Hematopoietic multipotent progenitor cell treated with erythropoietin and hydrocortisone succinate and interleukin-3 and kit ligand, for 8 days (in vitro differentiated cells): ENCODE data around the gene UVSSA.

ENCODE experiments used
- DNase-seq: peaks from one replicate; pipeline ENCODE4 v3.0.0-alpha.2; 2015

UVSSA gene

GRCh38 chr4:1398681-1399507 lies 51.9 kb downstream of the UVSSA start:
- no peak for DNase-seq

DNA sequence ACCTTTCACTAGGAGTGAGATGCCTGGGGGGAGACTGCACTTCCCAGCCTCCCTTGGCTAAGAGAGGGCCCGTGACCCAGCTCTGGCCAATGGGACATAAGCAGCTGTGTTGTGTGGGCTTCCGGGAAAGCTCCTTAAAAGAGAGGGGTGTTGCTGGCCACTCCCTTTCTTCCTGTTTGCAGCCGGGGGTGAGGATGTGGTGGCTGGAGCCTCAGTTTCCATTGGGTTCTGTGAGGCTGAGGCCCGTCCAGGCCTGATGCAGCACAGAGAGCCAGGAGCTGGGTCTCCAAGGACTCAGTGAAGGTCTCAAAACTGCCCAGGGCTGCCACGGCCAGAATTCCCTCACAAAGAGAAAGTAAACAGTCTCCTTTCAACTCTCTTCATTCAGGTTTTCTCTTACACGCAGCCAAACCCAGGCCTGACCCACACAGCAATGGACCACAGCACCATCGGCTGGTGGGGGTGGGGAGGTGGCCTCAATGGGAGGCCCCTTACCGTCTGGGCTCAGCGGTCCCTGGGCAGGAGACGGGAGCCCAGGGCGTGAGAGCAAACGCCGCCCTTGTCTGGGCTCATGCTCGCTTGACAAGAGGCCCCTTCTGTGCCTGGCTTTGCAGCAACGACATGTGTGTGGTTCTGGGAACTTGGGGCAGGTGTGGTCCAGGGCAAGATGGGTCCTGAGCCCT lies 52.6 kb downstream of the UVSSA start:
- DNase-seq = no peak

- DNase-seq = no peak
These were observed 53.3 kb downstream of the UVSSA start for GRCh38 chr4:1400191-1400805.

GRCh38 chr4:1400831-1401408 lies 53.9 kb downstream of the UVSSA start:
- DNase-seq = no peak

- no peak for DNase-seq
These were observed 54.5 kb downstream of the UVSSA start for GRCh38 chr4:1401409-1402020.

- DNase-seq = no peak
These were observed 55.1 kb downstream of the UVSSA start for GRCh38 chr4:1402021-1402515.

DNA sequence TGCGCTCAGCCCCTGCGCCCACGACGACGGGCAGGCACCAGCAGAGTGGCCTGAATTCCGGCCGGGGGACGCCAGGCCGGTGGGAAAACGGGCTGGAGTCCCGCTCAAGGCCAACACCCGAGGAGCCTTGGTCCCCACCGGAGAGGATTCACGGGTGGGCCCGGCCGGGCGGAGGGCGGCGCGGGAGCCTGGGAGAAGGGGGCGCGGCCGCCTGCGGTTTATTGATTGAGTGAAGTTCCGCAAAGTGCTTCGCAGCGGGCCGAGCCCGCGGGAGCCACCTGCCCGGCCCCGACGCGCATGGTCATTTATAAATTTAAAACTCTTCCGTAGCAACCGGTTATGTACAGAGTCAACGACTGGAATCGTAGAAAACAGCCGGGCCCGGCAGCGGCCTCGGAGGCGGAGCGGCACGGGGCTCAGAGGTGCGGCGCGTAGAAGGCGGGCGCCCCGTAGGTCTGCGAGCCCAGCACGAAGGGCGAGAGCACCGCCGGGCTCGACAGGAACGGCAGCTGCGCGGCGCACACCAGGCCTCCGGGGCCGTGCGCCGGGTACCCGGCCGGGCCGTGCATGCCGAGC lies 55.6 kb downstream of the UVSSA start:
- no peak for DNase-seq

- DNase-seq = no peak
These were observed 56.2 kb downstream of the UVSSA start for GRCh38 chr4:1403177-1403583.

- no peak for DNase-seq
These were observed 56.9 kb downstream of the UVSSA start for GRCh38 chr4:1403591-1404572.

DNA sequence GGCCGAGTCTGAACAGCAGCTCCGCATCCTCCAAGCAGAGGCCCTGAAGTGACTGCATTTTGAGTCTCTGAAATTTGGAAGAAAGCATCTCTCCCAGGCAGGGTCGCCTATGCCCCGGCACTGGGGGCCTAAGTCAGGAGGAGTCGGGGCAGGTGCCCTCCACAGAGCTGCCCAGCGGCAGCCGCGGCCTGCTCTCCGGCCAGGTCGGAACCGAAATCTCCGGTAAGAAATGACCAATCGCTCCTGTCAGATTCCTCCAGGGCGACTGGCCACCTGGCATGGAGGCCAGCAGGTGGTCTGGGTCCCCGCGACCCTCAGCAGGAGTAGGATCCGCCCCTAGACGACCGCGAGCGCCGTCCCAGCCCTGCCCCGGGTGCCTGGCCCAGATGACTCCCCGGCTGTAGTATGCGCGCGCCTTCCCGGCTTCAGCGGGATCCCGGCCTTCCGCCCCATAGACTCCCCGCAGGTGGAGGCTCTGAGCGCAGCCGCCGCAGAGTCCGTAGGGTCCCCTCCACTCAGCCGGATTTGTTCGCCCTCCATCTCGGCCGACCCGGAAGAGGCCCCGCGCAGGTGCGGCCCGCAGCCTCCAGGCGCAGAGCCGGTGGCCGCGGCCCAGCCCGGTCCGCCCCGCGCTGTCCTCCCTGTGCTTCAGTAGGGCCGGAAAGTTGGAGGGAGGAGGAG lies 57.7 kb downstream of the UVSSA start:
- no peak for DNase-seq

DNA sequence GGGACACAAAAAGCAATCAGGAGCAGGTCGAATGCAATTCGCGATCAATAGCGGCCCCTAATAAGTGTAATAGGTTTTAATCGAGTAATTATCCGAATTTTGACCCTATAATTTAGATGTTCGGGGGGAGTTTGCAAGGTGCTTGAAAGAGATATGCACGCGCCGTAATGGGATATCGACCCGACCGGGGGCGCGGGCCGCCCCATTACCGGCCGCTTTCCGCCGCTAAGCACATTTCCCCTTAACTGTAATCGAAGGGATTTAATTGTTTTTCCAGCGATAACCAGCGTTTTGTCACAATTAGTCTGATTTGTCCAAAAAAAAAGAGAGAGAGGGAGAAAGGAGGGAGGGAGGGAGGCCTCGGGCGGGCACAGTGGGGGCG lies 58.2 kb downstream of the UVSSA start:
- DNase-seq = no peak

- DNase-seq = no peak
These were observed 58.8 kb downstream of the UVSSA start for GRCh38 chr4:1405636-1406393.

- DNase-seq = no peak
These were observed 59.5 kb downstream of the UVSSA start, which contains the start of gene NKX1-1 for GRCh38 chr4:1406394-1406980. Gene NKX1-1, minus strand, starts transcription at chr4:1406442. Its CDS starts 0 bp downstream, at chr4:1406442.

DNA sequence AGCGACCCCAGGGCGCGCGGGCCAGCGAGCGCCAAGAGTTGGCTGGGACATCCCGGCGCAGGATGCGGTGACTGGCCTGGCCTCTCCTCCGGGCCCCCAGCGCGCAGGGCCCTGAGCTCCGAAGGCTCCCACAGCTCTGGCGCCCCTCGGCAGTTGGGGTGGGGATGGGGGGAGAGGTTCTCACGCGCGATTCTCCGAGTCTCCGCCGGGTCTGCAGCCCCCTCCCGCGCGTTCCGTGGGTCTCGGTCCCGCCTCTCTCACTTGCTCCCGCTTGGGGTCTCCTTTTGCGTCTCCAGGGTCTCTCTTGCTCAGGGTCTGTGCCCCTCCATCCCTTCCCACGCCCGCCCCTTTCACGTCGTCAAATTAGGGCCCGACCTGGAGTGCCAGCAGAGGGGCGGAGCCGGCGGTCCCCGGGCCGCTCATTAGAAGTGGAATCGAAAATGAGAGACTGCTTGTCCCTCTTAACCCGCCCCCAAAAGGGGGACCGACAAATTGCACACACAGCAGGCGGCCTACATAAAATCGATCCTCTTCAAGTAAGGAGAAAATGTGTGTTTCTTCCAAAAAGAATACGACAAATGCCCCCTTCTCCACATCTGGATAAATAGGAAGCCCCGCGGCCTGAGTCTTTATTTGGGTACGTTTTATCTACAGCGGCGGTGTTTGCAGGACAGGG lies 60.1 kb downstream of the UVSSA start:
- DNase-seq = no peak

GRCh38 chr4:1407657-1408333 lies 60.8 kb downstream of the UVSSA start:
- no peak for DNase-seq

- no peak for DNase-seq
These were observed 61.4 kb downstream of the UVSSA start for GRCh38 chr4:1408418-1408817.

- DNase-seq = no peak
These were observed 62.1 kb downstream of the UVSSA start for GRCh38 chr4:1409079-1409478.
